ENCODE results near the gene FSD2.
"Not testable (repeated sequence)": the region's sequence is repeated elsewhere in the genome, so short reads cannot be mapped to it uniquely, and the experiment has no call there.

FSD2 gene

GRCh38 chr15:82789491-82789890 lies 16.4 kb downstream of the FSD2 start:
- FAIRE-seq, result no peak

- FAIRE-seq, result no peak
Observed at GRCh38 chr15:82788496-82788895, 17.4 kb downstream of the FSD2 start.

- no peak for FAIRE-seq
Observed at GRCh38 chr15:82781349-82781748, 24.5 kb downstream of the FSD2 start.

GRCh38 chr15:82778755-82779154 lies 27.1 kb downstream of the FSD2 start:
- no peak for FAIRE-seq

- no peak for FAIRE-seq
Observed at GRCh38 chr15:82774496-82774895, 31.4 kb downstream of the FSD2 start.

GRCh38 chr15:82771789-82772607 lies 33.9 kb downstream of the FSD2 start:
- FAIRE-seq, result no peak

- no peak for FAIRE-seq
Observed at GRCh38 chr15:82768414-82769054, 37.3 kb downstream of the FSD2 start.

- FAIRE-seq, result no peak
Observed at GRCh38 chr15:82767163-82767829, 38.6 kb downstream of the FSD2 start.

- FAIRE-seq, result not testable (repeated sequence)
Observed at GRCh38 chr15:82766201-82766600, 39.7 kb downstream of the FSD2 start.

GRCh38 chr15:82764740-82765139 lies 41.1 kb downstream of the FSD2 start:
- no peak for FAIRE-seq

- FAIRE-seq, result no peak
Observed at GRCh38 chr15:82764117-82764490, 41.8 kb downstream of the FSD2 start.

- FAIRE-seq, result no peak
Observed at GRCh38 chr15:82763361-82764116, 42.3 kb downstream of the FSD2 start.

- no peak for FAIRE-seq
Observed at GRCh38 chr15:82751308-82751707, 54.6 kb downstream of the FSD2 start.

GRCh38 chr15:82750831-82751180 lies 55.1 kb downstream of the FSD2 start:
- no peak for FAIRE-seq

- peak; percentile 15 for FAIRE-seq
Observed at GRCh38 chr15:82749951-82750830, 55.7 kb downstream of the FSD2 start.

GRCh38 chr15:82748315-82748714 lies 57.6 kb downstream of the FSD2 start:
- FAIRE-seq, result no peak

GRCh38 chr15:82743810-82744209 lies 62.1 kb downstream of the FSD2 start:
- FAIRE-seq, result no peak

GRCh38 chr15:82742134-82742533 lies 63.7 kb downstream of the FSD2 start:
- FAIRE-seq, result no peak

GRCh38 chr15:82739086-82739485 lies 66.8 kb downstream of the FSD2 start:
- FAIRE-seq, result no peak

GRCh38 chr15:82737975-82738374 lies 67.9 kb downstream of the FSD2 start:
- FAIRE-seq, result no peak

GRCh38 chr15:82731527-82731926 lies 74.3 kb downstream of the FSD2 start:
- no peak for FAIRE-seq

- no peak for FAIRE-seq
Observed at GRCh38 chr15:82730022-82730530, 75.8 kb downstream of the FSD2 start.
